Body of pancreas (tissue), 4 donors: Measurements from ENCODE around the gene LFNG. TPM values are rescaled to one million over a fixed set of nuclear protein-coding genes. Genes with fewer than 3 reads are reported as not detected.

Experiments used
- ATAC-seq: fragments of 150-250 bp; one replicate; pipeline ENCODE4 v1.9.1; 2016
- DNase-seq, 4 donors: peaks; one replicate each; pipeline ENCODE4 v3.0.0-alpha.2; 2019
- H3K27ac ChIP-seq, 4 donors: fragments of 200-600 bp; sonication (generic); 1 replicate in 3 of 4; 2 replicates in 1 of 4; pipeline versions ENCODE4 v1.5.1 to v1.6.1; 2016 to 2019; ENCODE audit warnings: mild to moderate bottlenecking in 1 of 4, mixed read lengths in 1 of 4, moderate library complexity in 1 of 4
- H3K27me3 ChIP-seq, 2 donors: fragments of 200-600 bp; sonication (generic); one replicate each; pipeline ENCODE4 v1.6.0; 2016; ENCODE audit warnings: mild to moderate bottlenecking in 1 of 2
- H3K36me3 ChIP-seq, 2 donors: fragments of 200-600 bp; sonication (generic); replicated peaks in 1 of 2; 2 replicates each; pipeline ENCODE4 v1.5.1; 2016; ENCODE audit warnings: low read depth in 2 of 2; ENCODE audit not compliant: insufficient read depth in 1 of 2
- H3K4me1 ChIP-seq: fragments of 200-600 bp; sonication (generic); one replicate; pipeline ENCODE4 v1.6.0; 2016
- H3K4me3 ChIP-seq, 2 donors: fragments of 200-600 bp; sonication (generic); 1 replicate in 1 of 2; 2 replicates in 1 of 2; pipeline ENCODE4 v1.5.1; 2016 to 2019
- H3K9me3 ChIP-seq, 3 donors: fragments of 200-600 bp; sonication (generic); 1 replicate in 2 of 3; 2 replicates in 1 of 3; pipeline ENCODE4 v1.5.1; 2016
- POLR2A ChIP-seq, 3 donors: fragments of 450-650 bp; IDR thresholded peaks; one replicate each; pipeline ENCODE4 v1.6.1; 2016; ENCODE audit warnings: antibody characterized with exemption in 3 of 3, mild to moderate bottlenecking in 2 of 3
- WGBS, 2 donors: methylation state at CpG; one replicate each; pipeline ENCODE4 v1.1.5; 2017; 5-methylcytosine and 5-hydroxymethylcytosine counted together
- intact Hi-C: fragments of 100-400 bp; cut with DNase I; formaldehyde crosslinking; loops from one replicate; pipeline ENCODE4 v1.15.1; 2023
- total RNA-seq, 2 donors: library from RNA; depleted of rRNA; stranded (reverse); fragments of >200 nt; gene quantifications; one replicate each; pipeline ENCODE4 v1.1.0, GENCODE V29; 2016
- TF ChIP-seq, protein P1 (sequence below), 7 experiments: fragments of 450-650 bp in 4 of 7; fragments of 200-600 bp in 3 of 7; sonication (generic) in 3 of 7; IDR thresholded peaks; one replicate each; pipeline ENCODE4 v1.5.1; 2016 to 2019; ENCODE audit warnings: antibody characterized with exemption in 7 of 7

The LFNG gene
- total RNA-seq, 2 donors from 2014 or later = 47.8 to 142 TPM

DNA sequence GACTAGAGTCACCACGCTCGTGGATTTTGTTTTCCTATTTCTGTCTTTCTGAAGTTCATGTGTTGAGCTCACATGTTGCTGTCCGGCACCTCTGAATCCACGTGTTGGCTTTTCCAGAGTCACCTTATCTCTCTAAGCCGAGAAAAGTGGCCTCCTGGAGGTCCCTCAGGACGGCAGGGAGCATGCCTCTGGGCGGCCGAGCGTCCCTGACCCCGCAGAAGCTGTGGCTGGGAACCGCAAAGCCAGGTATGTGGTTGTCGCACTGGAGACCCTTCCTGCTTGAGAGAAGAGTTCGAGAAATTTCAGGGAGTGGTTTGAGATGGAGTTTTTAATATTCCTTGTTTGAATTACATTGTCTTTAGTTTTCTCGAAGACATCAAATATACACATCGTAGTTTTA, 51.8 kb downstream of the LFNG start:
- 42 to 79% methylated on average over 15 of the region's 15 CpGs for WGBS, 2 donors
- peaks cover 0 to 3% of the 10 kb centered on the region in 2 donors for H3K36me3 ChIP-seq
- no peak for DNase-seq

DNA sequence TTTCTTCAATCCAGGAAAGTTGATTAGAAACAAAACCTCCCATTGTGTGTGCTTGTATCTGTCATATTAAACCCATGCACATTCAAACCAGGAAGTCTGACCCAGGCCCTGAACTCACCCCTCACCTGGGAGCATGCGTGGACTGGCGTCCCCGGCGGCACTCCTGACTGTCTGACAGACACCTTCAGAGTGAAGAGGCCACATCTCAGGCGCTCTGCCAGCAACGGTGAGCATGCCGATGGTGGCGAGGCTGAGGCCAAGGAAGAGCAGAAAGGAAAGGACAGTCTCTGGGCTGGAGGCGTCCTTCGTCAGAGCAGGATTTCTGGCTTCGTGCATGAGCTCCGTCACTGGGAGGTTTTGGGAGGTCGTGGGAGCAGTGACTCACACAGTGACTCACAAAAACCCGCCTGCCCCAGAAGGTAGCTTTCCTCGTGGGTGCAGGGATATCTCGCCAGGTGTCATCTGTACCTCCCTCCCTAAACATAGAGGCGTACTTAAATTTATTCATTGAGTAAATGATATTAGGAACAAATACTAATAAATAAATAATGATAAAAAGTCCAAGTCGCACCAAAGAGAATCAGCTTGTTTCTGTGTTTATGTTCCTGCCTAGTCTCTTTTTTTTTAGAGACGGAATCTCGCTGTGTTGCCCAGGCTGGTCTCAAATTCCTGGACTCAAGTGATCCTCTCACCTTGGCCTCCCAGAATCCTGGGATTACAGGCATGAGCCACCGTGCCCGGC, 52.7 kb downstream of the LFNG start:
- TF ChIP-seq, protein P1, sequence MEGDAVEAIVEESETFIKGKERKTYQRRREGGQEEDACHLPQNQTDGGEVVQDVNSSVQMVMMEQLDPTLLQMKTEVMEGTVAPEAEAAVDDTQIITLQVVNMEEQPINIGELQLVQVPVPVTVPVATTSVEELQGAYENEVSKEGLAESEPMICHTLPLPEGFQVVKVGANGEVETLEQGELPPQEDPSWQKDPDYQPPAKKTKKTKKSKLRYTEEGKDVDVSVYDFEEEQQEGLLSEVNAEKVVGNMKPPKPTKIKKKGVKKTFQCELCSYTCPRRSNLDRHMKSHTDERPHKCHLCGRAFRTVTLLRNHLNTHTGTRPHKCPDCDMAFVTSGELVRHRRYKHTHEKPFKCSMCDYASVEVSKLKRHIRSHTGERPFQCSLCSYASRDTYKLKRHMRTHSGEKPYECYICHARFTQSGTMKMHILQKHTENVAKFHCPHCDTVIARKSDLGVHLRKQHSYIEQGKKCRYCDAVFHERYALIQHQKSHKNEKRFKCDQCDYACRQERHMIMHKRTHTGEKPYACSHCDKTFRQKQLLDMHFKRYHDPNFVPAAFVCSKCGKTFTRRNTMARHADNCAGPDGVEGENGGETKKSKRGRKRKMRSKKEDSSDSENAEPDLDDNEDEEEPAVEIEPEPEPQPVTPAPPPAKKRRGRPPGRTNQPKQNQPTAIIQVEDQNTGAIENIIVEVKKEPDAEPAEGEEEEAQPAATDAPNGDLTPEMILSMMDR (IDR thresholded peaks at IDR 0.05) = no peak
- no peak for TF ChIP-seq POLR2A (IDR thresholded peaks at IDR 0.05)
- Histone ChIP-seq H3K4me3 (no peak overlapping the region), H3K27ac (peak overlapping the region in 3 of 4 donors; percentile 6 to 82 (median 71)), H3K4me1 (peaks cover 10% of the 10 kb centered on the region), H3K9me3 (no peaks in the 10 kb centered on the region), H3K27me3 (no peaks in the 10 kb centered on the region), H3K36me3 (peaks cover 0 to 3% of the 10 kb centered on the region in 2 donors)
- peak; percentile 74 for ATAC-seq
- intact Hi-C loops = no loop called here
- DNase-seq = peak in 3 of 4 donors; percentile 53 to 68 (median 54)
- 44 to 65% methylated on average over 18 to 22 of the region's 22 CpGs for WGBS, 2 donors

More for the DNA sequence above, 51.8 kb downstream of the LFNG start:
- H3K27me3 ChIP-seq = no peaks in the 10 kb centered on the region
- no peaks in the 10 kb centered on the region for H3K9me3 ChIP-seq
- intact Hi-C loops = no loop called here
- ATAC-seq = no peak
- no peak overlapping the region for H3K4me3 ChIP-seq
- TF ChIP-seq POLR2A (IDR thresholded peaks at IDR 0.05) = no peak
- TF ChIP-seq, protein P1 (IDR thresholded peaks at IDR 0.05) = no peak
- peak overlapping the region in 3 of 4 donors; percentile 6 to 82 (median 71) for H3K27ac ChIP-seq
- peaks cover 10% of the 10 kb centered on the region for H3K4me1 ChIP-seq

DNA sequence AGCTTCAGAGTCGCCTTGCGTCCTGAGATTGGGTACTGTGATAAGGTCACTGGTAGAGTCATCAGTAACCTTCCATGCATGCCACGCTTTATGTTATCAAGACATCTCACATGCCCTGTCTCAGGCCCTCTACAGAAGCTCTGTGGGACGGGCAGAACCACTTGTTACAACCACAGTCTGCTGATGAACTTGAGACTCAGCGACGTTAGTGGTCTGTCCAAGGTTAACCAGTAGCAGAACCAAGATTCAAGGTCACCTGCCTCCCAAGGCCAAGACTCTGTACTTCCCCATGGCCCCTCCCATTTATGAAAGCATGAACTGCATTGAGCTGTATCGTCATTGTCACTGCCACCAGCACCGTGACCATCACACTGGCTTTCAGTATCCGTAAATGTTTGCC, 54.2 kb downstream of the LFNG start:
- ATAC-seq (no peak), DNase-seq (no peak)
- no peak overlapping the region for H3K4me3 ChIP-seq
- peaks cover 10% of the 10 kb centered on the region for H3K4me1 ChIP-seq
- H3K9me3 ChIP-seq = no peaks in the 10 kb centered on the region
- H3K27ac ChIP-seq = no peak overlapping the region
- no peaks in the 10 kb centered on the region for H3K27me3 ChIP-seq
- no peak for TF ChIP-seq POLR2A (IDR thresholded peaks at IDR 0.05)
- TF ChIP-seq, protein P1 (IDR thresholded peaks at IDR 0.05) = no peak
- peaks cover 0 to 8% of the 10 kb centered on the region in 2 donors for H3K36me3 ChIP-seq
- intact Hi-C loops = no loop called here
- 79 to 88% methylated on average over 8 to 9 of the region's 9 CpGs for WGBS, 2 donors

DNA sequence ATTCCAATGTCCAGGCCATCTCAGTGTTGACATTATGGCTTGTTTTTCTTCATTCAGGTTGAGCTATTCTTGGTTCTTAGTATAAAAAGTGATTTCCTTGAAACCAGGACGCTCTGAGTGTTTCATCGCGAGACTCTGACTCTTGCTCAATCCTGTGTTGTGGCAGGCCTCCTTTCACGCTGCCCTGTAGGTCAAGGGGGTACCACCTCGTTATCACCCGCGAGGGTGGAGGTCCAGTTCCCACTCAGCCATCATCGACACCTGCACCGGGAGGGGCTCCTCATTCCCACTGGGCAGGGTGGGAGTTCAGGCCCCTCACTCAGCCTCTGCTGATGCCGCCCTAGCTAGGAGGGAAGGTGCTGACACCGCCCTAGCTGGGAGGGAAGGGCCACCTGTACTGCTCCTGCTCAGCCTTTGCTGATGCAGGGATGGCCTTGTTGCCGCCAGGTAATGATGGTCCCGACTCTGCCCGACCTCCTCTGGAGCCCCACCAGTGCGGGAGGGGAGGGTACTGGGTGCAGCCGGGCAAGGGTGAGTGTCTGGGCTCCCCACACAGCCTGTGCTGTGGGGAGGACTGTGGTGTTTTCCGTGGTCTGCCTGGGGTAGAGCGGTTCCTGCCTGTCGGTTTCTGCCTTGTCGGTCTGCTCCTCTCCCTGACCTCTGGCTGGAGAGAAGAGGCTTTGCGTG, 55.6 kb downstream of the LFNG start:
- H3K4me3 ChIP-seq = no peak overlapping the region
- peaks cover 10% of the 10 kb centered on the region for H3K4me1 ChIP-seq
- H3K9me3 ChIP-seq = no peaks in the 10 kb centered on the region
- ATAC-seq (no peak), DNase-seq (no peak)
- no peaks in the 10 kb centered on the region for H3K27me3 ChIP-seq
- TF ChIP-seq, protein P1 (IDR thresholded peaks at IDR 0.05) = no peak
- no peak for TF ChIP-seq POLR2A (IDR thresholded peaks at IDR 0.05)
- H3K36me3 ChIP-seq = peaks cover 0 to 8% of the 10 kb centered on the region in 2 donors
- no peak overlapping the region for H3K27ac ChIP-seq
- 86 to 87% methylated on average over 8 to 18 of the region's 21 CpGs for WGBS, 2 donors
- intact Hi-C loops = no loop called here
